ENCODE measurements around the gene RBMS1. TPM values are rescaled to one million over a fixed set of nuclear protein-coding genes. Genes with fewer than 3 reads are reported as not detected.

RBMS1 gene
- total and polyA plus RNA-seq, 4 donors: 49.5 to 215 (median 76.3) TPM

DNA sequence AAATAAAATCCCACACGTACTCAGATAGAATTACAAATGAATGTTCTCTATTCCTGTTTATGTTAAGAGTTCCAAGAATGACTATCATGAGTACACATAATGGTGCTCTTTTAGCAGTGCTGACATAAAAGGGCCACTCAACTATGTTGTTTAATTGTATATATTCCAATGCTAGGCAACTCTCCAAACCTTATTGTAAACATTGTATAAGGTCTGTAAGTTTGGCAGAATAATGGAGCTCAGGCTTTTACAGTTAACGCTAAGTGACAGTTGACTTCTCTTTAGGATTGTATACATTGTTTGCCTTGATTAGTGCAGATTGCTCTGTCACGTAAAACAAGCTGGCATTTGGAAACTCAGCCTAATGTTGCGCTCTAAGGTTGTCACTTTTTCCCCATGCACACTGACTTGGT, 20.8 kb downstream of the RBMS1 start:
- ATAC-seq (ENCODE audit: insufficient read depth, low FRiP score): no peak
- Histone ChIP-seq H3K27me3 (ENCODE audit: control insufficient read depth in 3 of 3, insufficient read depth in 3 of 3, low read length in 2 of 3) (no peaks in the 10 kb centered on the region), H3K36me3 (ENCODE audit: control insufficient read depth in 4 of 4, insufficient read depth in 4 of 4, low read length in 4 of 4) (no peaks in the 10 kb centered on the region), H3K27ac (ENCODE audit: low read depth in 1 of 2, low read length in 1 of 2) (no peak overlapping the region), H3K4me1 (ENCODE audit: control insufficient read depth in 5 of 5, insufficient read depth in 5 of 5, low read length in 5 of 5) (peaks cover 7 to 74% (median 26%) of the 10 kb centered on the region in 5 donors), H3K9me3 (ENCODE audit: control insufficient read depth in 4 of 4, insufficient read depth in 3 of 4, low read length in 3 of 4) (no peaks in the 10 kb centered on the region), H3K9ac (ENCODE audit: insufficient read depth in 1 of 2, low read length in 2 of 2) (peak overlapping the region; percentile 34 to 45), H3K4me3 (no peak overlapping the region)
- TF ChIP-seq, protein P1, sequence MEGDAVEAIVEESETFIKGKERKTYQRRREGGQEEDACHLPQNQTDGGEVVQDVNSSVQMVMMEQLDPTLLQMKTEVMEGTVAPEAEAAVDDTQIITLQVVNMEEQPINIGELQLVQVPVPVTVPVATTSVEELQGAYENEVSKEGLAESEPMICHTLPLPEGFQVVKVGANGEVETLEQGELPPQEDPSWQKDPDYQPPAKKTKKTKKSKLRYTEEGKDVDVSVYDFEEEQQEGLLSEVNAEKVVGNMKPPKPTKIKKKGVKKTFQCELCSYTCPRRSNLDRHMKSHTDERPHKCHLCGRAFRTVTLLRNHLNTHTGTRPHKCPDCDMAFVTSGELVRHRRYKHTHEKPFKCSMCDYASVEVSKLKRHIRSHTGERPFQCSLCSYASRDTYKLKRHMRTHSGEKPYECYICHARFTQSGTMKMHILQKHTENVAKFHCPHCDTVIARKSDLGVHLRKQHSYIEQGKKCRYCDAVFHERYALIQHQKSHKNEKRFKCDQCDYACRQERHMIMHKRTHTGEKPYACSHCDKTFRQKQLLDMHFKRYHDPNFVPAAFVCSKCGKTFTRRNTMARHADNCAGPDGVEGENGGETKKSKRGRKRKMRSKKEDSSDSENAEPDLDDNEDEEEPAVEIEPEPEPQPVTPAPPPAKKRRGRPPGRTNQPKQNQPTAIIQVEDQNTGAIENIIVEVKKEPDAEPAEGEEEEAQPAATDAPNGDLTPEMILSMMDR (IDR thresholded peaks at IDR 0.05; ENCODE audit: control extremely low read depth, extremely low read depth): no peak
- WGBS, 2 donors: 43 to 59% methylated on average over 4 of the region's 4 CpGs
- DNase-seq: peak; percentile 42 to 98 (median 96)

DNA sequence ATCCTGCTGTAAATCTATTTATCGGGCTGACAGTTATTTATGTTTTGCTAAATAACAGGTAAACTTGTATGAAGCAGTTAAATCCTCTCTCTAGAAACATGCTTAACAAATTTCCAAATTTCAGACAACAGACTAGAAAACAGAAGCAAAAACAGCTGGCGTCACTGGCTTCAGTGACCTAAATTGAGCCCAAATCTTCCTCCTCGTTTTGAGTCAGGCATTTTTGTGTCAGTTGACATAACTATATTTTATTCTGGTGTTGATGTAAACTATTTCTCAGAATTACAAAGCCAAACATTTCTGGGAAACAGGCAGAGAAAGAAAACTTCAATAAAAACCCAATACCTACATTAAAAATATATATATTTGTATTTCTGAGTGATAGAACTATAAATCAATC, 21.7 kb downstream of the RBMS1 start:
- Histone ChIP-seq H3K27ac (ENCODE audit: low read depth in 1 of 2, low read length in 1 of 2) (no peak overlapping the region), H3K9ac (ENCODE audit: insufficient read depth in 1 of 2, low read length in 2 of 2) (peak overlapping the region in 1 of 2 donors; percentile 75), H3K9me3 (ENCODE audit: control insufficient read depth in 4 of 4, insufficient read depth in 3 of 4, low read length in 3 of 4) (no peaks in the 10 kb centered on the region), H3K27me3 (ENCODE audit: control insufficient read depth in 3 of 3, insufficient read depth in 3 of 3, low read length in 2 of 3) (no peaks in the 10 kb centered on the region), H3K4me3 (no peak overlapping the region), H3K36me3 (ENCODE audit: control insufficient read depth in 4 of 4, insufficient read depth in 4 of 4, low read length in 4 of 4) (no peaks in the 10 kb centered on the region), H3K4me1 (ENCODE audit: control insufficient read depth in 5 of 5, insufficient read depth in 5 of 5, low read length in 5 of 5) (peaks cover 3 to 71% (median 35%) of the 10 kb centered on the region in 5 donors)
- TF ChIP-seq, protein P1 (IDR thresholded peaks at IDR 0.05; ENCODE audit: control extremely low read depth, extremely low read depth): no peak
- ATAC-seq (ENCODE audit: insufficient read depth, low FRiP score) (no peak), DNase-seq (peak; percentile 49 to 81 (median 78))
- WGBS, 2 donors: 60 to 72% methylated on average over 3 of the region's 3 CpGs

DNA sequence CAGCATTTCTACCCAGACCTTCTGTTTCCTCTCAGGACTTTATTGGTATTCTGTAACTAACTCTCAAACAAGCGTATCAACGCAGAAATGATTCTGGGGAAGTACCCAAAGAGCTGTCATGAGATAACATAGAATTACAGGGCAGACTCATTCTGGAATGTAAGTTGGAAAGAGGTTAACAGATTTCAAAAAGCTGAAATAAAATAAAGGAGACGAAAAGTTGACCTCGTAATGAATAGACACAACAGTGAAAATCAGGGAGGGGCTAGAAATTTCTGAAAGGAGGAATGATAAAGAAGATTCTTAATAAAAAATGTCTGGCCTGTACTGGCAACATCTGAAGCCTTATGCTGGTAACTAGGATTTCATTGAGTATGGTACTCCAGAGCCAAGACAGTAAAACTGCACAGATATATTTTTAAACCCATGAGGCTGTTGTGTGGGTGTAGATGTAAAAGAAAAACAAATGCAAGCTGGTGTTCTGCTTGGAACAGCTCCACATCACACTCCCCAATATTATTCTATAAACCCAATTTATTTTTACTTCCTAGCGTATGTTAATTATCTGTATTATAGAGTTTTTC, 23.9 kb downstream of the RBMS1 start:
- peaks cover 0 to 72% (median 41%) of the 10 kb centered on the region in 5 donors for H3K4me1 ChIP-seq (ENCODE audit: control insufficient read depth in 5 of 5, insufficient read depth in 5 of 5, low read length in 5 of 5)
- H3K36me3 ChIP-seq (ENCODE audit: control insufficient read depth in 4 of 4, insufficient read depth in 4 of 4, low read length in 4 of 4): no peaks in the 10 kb centered on the region
- no peak overlapping the region for H3K9ac ChIP-seq (ENCODE audit: insufficient read depth in 1 of 2, low read length in 2 of 2)
- DNase-seq (no peak), ATAC-seq (ENCODE audit: insufficient read depth, low FRiP score) (no peak)
- WGBS, 2 donors: 84 to 91% methylated on average over 5 of the region's 5 CpGs
- H3K27ac ChIP-seq (ENCODE audit: low read depth in 1 of 2, low read length in 1 of 2): peak overlapping the region in 1 of 2 donors; percentile 9
- no peak overlapping the region for H3K4me3 ChIP-seq
- no peaks in the 10 kb centered on the region for H3K27me3 ChIP-seq (ENCODE audit: control insufficient read depth in 3 of 3, insufficient read depth in 3 of 3, low read length in 2 of 3)
- no peaks in the 10 kb centered on the region for H3K9me3 ChIP-seq (ENCODE audit: control insufficient read depth in 4 of 4, insufficient read depth in 3 of 4, low read length in 3 of 4)
- TF ChIP-seq, protein P1 (IDR thresholded peaks at IDR 0.05; ENCODE audit: control extremely low read depth, extremely low read depth): no peak

DNA sequence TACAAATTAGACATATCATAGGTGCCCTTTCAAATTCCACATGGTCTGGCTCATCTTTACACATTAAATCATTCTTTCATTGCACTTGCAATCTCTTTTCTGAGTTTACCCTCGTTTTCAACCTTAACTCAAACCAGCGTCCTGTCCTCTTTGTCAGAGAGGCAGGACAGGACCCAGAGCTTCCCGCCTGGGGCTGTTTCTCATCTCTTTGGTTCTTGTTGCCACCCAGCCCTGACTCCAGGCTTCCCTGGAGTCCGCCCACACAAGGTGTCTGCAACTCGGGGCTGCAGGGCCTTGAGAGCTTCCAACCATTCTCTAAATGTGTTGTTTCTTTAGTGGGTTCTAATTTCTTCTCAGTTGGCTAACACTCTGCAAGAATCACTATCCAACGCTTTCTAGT, 24.4 kb downstream of the RBMS1 start:
- TF ChIP-seq, protein P1 (IDR thresholded peaks at IDR 0.05; ENCODE audit: control extremely low read depth, extremely low read depth): no peak
- DNase-seq (no peak), ATAC-seq (ENCODE audit: insufficient read depth, low FRiP score) (no peak)
- no peak overlapping the region for H3K4me3 ChIP-seq
- H3K36me3 ChIP-seq (ENCODE audit: control insufficient read depth in 4 of 4, insufficient read depth in 4 of 4, low read length in 4 of 4): no peaks in the 10 kb centered on the region
- no peak overlapping the region for H3K9ac ChIP-seq (ENCODE audit: insufficient read depth in 1 of 2, low read length in 2 of 2)
- no peaks in the 10 kb centered on the region for H3K9me3 ChIP-seq (ENCODE audit: control insufficient read depth in 4 of 4, insufficient read depth in 3 of 4, low read length in 3 of 4)
- H3K27me3 ChIP-seq (ENCODE audit: control insufficient read depth in 3 of 3, insufficient read depth in 3 of 3, low read length in 2 of 3): no peaks in the 10 kb centered on the region
- H3K4me1 ChIP-seq (ENCODE audit: control insufficient read depth in 5 of 5, insufficient read depth in 5 of 5, low read length in 5 of 5): peaks cover 0 to 72% (median 37%) of the 10 kb centered on the region in 5 donors
- 87 to 90% methylated on average over 6 of the region's 6 CpGs for WGBS, 2 donors
- H3K27ac ChIP-seq (ENCODE audit: low read depth in 1 of 2, low read length in 1 of 2): no peak overlapping the region

Data from lung (tissue), 12 donors.